Measurements from ENCODE around the gene RCSD1.

Gene RCSD1

GRCh38 chr1:167645625-167646414, 15.8 kb downstream of the RCSD1 start:
- Histone ChIP-seq H3K4me3 (ENCODE audit: low read depth, low read length) (no peak overlapping the region), H3K9me3 (ENCODE audit: control insufficient read depth, insufficient read depth, low read length) (no peaks in the 10 kb centered on the region), H3K9ac (ENCODE audit: low read depth, low read length) (no peak overlapping the region), H3K4me1 (ENCODE audit: control insufficient read depth, insufficient read depth, low read length) (no peaks in the 10 kb centered on the region), H3K36me3 (ENCODE audit: control insufficient read depth, insufficient read depth, low read length) (no peaks in the 10 kb centered on the region), H3K27me3 (ENCODE audit: control insufficient read depth, insufficient read depth, low read length) (no peaks in the 10 kb centered on the region)

- Histone ChIP-seq H3K9me3 (ENCODE audit: control insufficient read depth, insufficient read depth, low read length) (no peaks in the 10 kb centered on the region), H3K9ac (ENCODE audit: low read depth, low read length) (no peak overlapping the region), H3K27me3 (ENCODE audit: control insufficient read depth, insufficient read depth, low read length) (no peaks in the 10 kb centered on the region), H3K36me3 (ENCODE audit: control insufficient read depth, insufficient read depth, low read length) (no peaks in the 10 kb centered on the region), H3K4me1 (ENCODE audit: control insufficient read depth, insufficient read depth, low read length) (no peaks in the 10 kb centered on the region), H3K4me3 (ENCODE audit: low read depth, low read length) (no peak overlapping the region)
Measured at GRCh38 chr1:167648252-167648849, 18.3 kb downstream of the RCSD1 start.

GRCh38 chr1:167648978-167649744, 19.1 kb downstream of the RCSD1 start:
- no peaks in the 10 kb centered on the region for H3K27me3 ChIP-seq (ENCODE audit: control insufficient read depth, insufficient read depth, low read length)
- H3K36me3 ChIP-seq (ENCODE audit: control insufficient read depth, insufficient read depth, low read length): no peaks in the 10 kb centered on the region
- H3K9me3 ChIP-seq (ENCODE audit: control insufficient read depth, insufficient read depth, low read length): no peaks in the 10 kb centered on the region
- H3K4me1 ChIP-seq (ENCODE audit: control insufficient read depth, insufficient read depth, low read length): no peaks in the 10 kb centered on the region
- no peak overlapping the region for H3K9ac ChIP-seq (ENCODE audit: low read depth, low read length)
- no peak overlapping the region for H3K4me3 ChIP-seq (ENCODE audit: low read depth, low read length)

GRCh38 chr1:167650269-167651160, 20.5 kb downstream of the RCSD1 start:
- Histone ChIP-seq H3K4me1 (ENCODE audit: control insufficient read depth, insufficient read depth, low read length) (no peaks in the 10 kb centered on the region), H3K9me3 (ENCODE audit: control insufficient read depth, insufficient read depth, low read length) (no peaks in the 10 kb centered on the region), H3K4me3 (ENCODE audit: low read depth, low read length) (no peak overlapping the region), H3K36me3 (ENCODE audit: control insufficient read depth, insufficient read depth, low read length) (no peaks in the 10 kb centered on the region), H3K9ac (ENCODE audit: low read depth, low read length) (no peak overlapping the region), H3K27me3 (ENCODE audit: control insufficient read depth, insufficient read depth, low read length) (no peaks in the 10 kb centered on the region)

- H3K4me3 ChIP-seq (ENCODE audit: low read depth, low read length): no peak overlapping the region
- no peak overlapping the region for H3K9ac ChIP-seq (ENCODE audit: low read depth, low read length)
- no peaks in the 10 kb centered on the region for H3K4me1 ChIP-seq (ENCODE audit: control insufficient read depth, insufficient read depth, low read length)
- no peaks in the 10 kb centered on the region for H3K27me3 ChIP-seq (ENCODE audit: control insufficient read depth, insufficient read depth, low read length)
- H3K36me3 ChIP-seq (ENCODE audit: control insufficient read depth, insufficient read depth, low read length): no peaks in the 10 kb centered on the region
- H3K9me3 ChIP-seq (ENCODE audit: control insufficient read depth, insufficient read depth, low read length): no peaks in the 10 kb centered on the region
Measured at GRCh38 chr1:167651161-167651693, 21.2 kb downstream of the RCSD1 start.

- H3K36me3 ChIP-seq (ENCODE audit: control insufficient read depth, insufficient read depth, low read length): no peaks in the 10 kb centered on the region
- no peak overlapping the region for H3K4me3 ChIP-seq (ENCODE audit: low read depth, low read length)
- no peaks in the 10 kb centered on the region for H3K4me1 ChIP-seq (ENCODE audit: control insufficient read depth, insufficient read depth, low read length)
- H3K9ac ChIP-seq (ENCODE audit: low read depth, low read length): no peak overlapping the region
- peaks cover 2% of the 10 kb centered on the region for H3K27me3 ChIP-seq (ENCODE audit: control insufficient read depth, insufficient read depth, low read length)
- H3K9me3 ChIP-seq (ENCODE audit: control insufficient read depth, insufficient read depth, low read length): no peaks in the 10 kb centered on the region
Measured at GRCh38 chr1:167654975-167655575, 25.0 kb downstream of the RCSD1 start.

- H3K9ac ChIP-seq (ENCODE audit: low read depth, low read length): no peak overlapping the region
- no peak overlapping the region for H3K4me3 ChIP-seq (ENCODE audit: low read depth, low read length)
- H3K9me3 ChIP-seq (ENCODE audit: control insufficient read depth, insufficient read depth, low read length): no peaks in the 10 kb centered on the region
- peaks cover 7% of the 10 kb centered on the region for H3K27me3 ChIP-seq (ENCODE audit: control insufficient read depth, insufficient read depth, low read length)
- no peaks in the 10 kb centered on the region for H3K36me3 ChIP-seq (ENCODE audit: control insufficient read depth, insufficient read depth, low read length)
- H3K4me1 ChIP-seq (ENCODE audit: control insufficient read depth, insufficient read depth, low read length): no peaks in the 10 kb centered on the region
Measured at GRCh38 chr1:167656657-167657056, 26.6 kb downstream of the RCSD1 start.

GRCh38 chr1:167658574-167659328, 28.7 kb downstream of the RCSD1 start:
- peaks cover 7% of the 10 kb centered on the region for H3K27me3 ChIP-seq (ENCODE audit: control insufficient read depth, insufficient read depth, low read length)
- H3K36me3 ChIP-seq (ENCODE audit: control insufficient read depth, insufficient read depth, low read length): no peaks in the 10 kb centered on the region

GRCh38 chr1:167659450-167659849, 29.4 kb downstream of the RCSD1 start:
- H3K27me3 ChIP-seq (ENCODE audit: control insufficient read depth, insufficient read depth, low read length): peaks cover 7% of the 10 kb centered on the region
- no peak overlapping the region for H3K9ac ChIP-seq (ENCODE audit: low read depth, low read length)
- no peak overlapping the region for H3K4me3 ChIP-seq (ENCODE audit: low read depth, low read length)
- H3K9me3 ChIP-seq (ENCODE audit: control insufficient read depth, insufficient read depth, low read length): no peaks in the 10 kb centered on the region
- H3K36me3 ChIP-seq (ENCODE audit: control insufficient read depth, insufficient read depth, low read length): no peaks in the 10 kb centered on the region
- no peaks in the 10 kb centered on the region for H3K4me1 ChIP-seq (ENCODE audit: control insufficient read depth, insufficient read depth, low read length)

More at GRCh38 chr1:167658574-167659328, 28.7 kb downstream of the RCSD1 start:
- Histone ChIP-seq H3K9me3 (ENCODE audit: control insufficient read depth, insufficient read depth, low read length) (no peaks in the 10 kb centered on the region), H3K4me1 (ENCODE audit: control insufficient read depth, insufficient read depth, low read length) (no peaks in the 10 kb centered on the region), H3K4me3 (ENCODE audit: low read depth, low read length) (no peak overlapping the region), H3K9ac (ENCODE audit: low read depth, low read length) (no peak overlapping the region)

GRCh38 chr1:167659881-167660280, 29.8 kb downstream of the RCSD1 start:
- Histone ChIP-seq H3K4me3 (ENCODE audit: low read depth, low read length) (no peak overlapping the region), H3K27me3 (ENCODE audit: control insufficient read depth, insufficient read depth, low read length) (peaks cover 7% of the 10 kb centered on the region), H3K9me3 (ENCODE audit: control insufficient read depth, insufficient read depth, low read length) (no peaks in the 10 kb centered on the region), H3K4me1 (ENCODE audit: control insufficient read depth, insufficient read depth, low read length) (no peaks in the 10 kb centered on the region), H3K9ac (ENCODE audit: low read depth, low read length) (no peak overlapping the region), H3K36me3 (ENCODE audit: control insufficient read depth, insufficient read depth, low read length) (no peaks in the 10 kb centered on the region)
